Measurements from ENCODE around the gene CACNA1C. TPM values are rescaled to one million over a fixed set of nuclear protein-coding genes. Genes with fewer than 3 reads are reported as not detected.

CACNA1C gene
- total RNA-seq, 2 experiments from 2014 or later, result 0.05 to 0.08 TPM

DNA sequence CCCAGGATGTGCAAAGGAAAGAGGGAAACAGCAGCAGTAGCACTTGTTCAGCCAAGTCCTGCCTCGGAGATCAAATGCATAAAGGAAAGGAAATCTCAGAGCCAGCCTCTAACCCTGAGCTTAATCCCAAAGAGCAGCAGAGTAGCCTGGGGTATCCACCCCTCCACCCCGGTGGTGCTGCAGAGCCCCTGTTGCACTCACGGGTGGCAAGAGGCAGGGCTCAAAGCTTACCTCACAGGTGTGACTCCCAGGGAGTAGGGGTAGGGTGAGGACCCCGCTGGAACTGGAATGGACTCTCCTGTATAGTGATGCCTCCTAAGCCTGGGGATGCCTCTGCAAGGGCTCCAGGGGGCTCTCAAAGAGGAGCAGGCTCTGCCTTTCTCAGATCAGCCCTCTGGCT, 211.1 kb downstream of the CACNA1C start:
- H3K36me3 Mint-ChIP-seq (ENCODE audit: low read depth), result no peaks in the 10 kb centered on the region
- H3K27ac Mint-ChIP-seq, result no peak overlapping the region
- H3K36me3 ChIP-seq (ENCODE audit: insufficient read depth, low read length), result no peaks in the 10 kb centered on the region
- peaks cover 3% of the 10 kb centered on the region for H3K4me1 ChIP-seq (ENCODE audit: insufficient read depth, low read length)
- no peaks in the 10 kb centered on the region for H3K9me3 ChIP-seq (ENCODE audit: control insufficient read depth in 1 of 2, insufficient read depth in 1 of 2, low read length in 2 of 2)
- no peak overlapping the region for H3K4me3 Mint-ChIP-seq
- ChIA-PET POLR2A (no interaction called here), CTCF (no interaction called here)
- H3K4me1 Mint-ChIP-seq (ENCODE audit: low read depth), result peaks cover 6% of the 10 kb centered on the region
- H3K4me3 ChIP-seq (ENCODE audit: low read length), result no peak overlapping the region
- ATAC-seq (ENCODE audit: poor library complexity) (no peak), DNase-seq (no peak)
- H3K27ac ChIP-seq (ENCODE audit: low read depth in 1 of 2, low read length in 2 of 2), result no peak overlapping the region
- peaks cover 0 to 2% of the 10 kb centered on the region in 2 experiments for H3K27me3 ChIP-seq (ENCODE audit: control insufficient read depth in 1 of 2, insufficient read depth in 2 of 2, low read length in 2 of 2)
- intact Hi-C loops (cut with DNase I, micrococcal nuclease), result no loop called here
- TF ChIP-seq, protein P1, sequence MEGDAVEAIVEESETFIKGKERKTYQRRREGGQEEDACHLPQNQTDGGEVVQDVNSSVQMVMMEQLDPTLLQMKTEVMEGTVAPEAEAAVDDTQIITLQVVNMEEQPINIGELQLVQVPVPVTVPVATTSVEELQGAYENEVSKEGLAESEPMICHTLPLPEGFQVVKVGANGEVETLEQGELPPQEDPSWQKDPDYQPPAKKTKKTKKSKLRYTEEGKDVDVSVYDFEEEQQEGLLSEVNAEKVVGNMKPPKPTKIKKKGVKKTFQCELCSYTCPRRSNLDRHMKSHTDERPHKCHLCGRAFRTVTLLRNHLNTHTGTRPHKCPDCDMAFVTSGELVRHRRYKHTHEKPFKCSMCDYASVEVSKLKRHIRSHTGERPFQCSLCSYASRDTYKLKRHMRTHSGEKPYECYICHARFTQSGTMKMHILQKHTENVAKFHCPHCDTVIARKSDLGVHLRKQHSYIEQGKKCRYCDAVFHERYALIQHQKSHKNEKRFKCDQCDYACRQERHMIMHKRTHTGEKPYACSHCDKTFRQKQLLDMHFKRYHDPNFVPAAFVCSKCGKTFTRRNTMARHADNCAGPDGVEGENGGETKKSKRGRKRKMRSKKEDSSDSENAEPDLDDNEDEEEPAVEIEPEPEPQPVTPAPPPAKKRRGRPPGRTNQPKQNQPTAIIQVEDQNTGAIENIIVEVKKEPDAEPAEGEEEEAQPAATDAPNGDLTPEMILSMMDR (IDR thresholded peaks at IDR 0.05), result no peak
- no peaks in the 10 kb centered on the region for H3K9me3 Mint-ChIP-seq
- H3K27me3 Mint-ChIP-seq, result no peaks in the 10 kb centered on the region

DNA sequence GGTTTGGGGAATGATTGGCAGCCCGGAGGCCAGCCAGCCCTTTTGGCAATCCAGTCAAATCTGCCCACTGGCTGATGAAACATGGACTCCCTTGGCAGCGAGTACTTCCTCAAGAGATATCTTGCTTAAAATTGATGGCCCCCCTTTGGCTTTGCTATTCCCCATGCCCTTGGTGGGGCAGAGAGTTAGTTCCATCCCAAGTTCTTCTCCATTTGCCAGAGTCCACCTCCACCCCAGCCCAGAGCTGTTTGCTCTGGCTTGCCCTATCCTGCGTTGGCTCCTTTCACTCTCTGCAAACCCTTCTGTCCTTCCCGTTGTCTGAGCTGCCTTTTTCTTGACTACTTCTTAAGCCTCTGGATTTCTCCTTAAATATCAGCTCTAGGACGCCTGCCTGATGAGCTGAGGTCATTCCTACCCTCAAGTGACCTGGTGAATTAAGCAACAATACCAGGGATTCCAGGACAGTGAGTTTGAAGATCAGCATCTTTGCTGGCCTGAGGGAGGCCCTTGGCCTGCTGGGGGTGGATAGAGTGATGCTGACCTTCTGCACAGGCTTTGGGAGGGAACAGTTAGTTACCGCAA, 212.0 kb downstream of the CACNA1C start:
- intact Hi-C loops (cut with DNase I, micrococcal nuclease), result no loop called here
- POLR2A ChIA-PET, result no interaction called here

DNA sequence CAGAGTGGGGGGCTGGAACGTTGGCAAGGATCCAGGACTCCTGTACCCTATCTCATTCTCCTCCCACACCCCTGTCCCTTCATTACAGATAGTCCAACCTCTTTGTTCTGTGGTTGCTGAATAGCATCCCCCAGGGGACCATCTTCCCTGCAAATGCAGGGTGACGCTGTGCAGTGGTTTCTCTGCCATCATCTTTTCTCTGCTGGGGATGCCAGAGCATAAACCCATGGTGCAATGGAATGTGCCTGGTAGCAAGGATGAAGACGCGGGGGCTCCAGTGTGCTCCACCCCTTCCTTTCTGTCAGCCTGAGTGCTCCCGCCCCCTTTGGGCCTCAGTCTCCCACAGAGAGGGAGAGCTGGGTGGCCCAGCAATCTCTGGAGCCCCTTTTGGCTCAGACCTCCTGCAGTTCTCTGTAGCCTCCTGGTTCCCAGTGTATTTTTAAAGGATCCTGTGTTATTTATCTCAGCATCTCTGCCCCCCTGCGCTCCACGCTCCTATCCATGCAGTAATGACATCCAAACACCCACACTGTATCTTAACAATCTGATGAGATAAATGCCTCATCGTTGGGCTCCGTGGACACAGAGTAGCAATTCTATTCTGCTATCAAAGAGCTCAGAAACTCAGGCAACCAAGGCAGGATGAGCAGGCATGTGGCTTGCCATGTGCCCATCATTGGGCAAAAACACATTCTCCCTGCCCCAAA, 212.8 kb downstream of the CACNA1C start:
- intact Hi-C loops (cut with DNase I, micrococcal nuclease), result no loop called here
- no peak for DNase-seq
- Mint-ChIP-seq H3K4me3 (no peak overlapping the region), H3K27me3 (no peaks in the 10 kb centered on the region), H3K9me3 (no peaks in the 10 kb centered on the region), H3K27ac (no peak overlapping the region), H3K4me1 (ENCODE audit: low read depth) (no peaks in the 10 kb centered on the region), H3K36me3 (ENCODE audit: low read depth) (no peaks in the 10 kb centered on the region)
- TF ChIP-seq, protein P1 (IDR thresholded peaks at IDR 0.05), result no peak
- ChIA-PET CTCF (no interaction called here), POLR2A (no interaction called here)
- Histone ChIP-seq H3K36me3 (ENCODE audit: insufficient read depth, low read length) (no peaks in the 10 kb centered on the region), H3K4me3 (ENCODE audit: low read length) (no peak overlapping the region), H3K27me3 (ENCODE audit: control insufficient read depth in 1 of 2, insufficient read depth in 2 of 2, low read length in 2 of 2) (peaks cover 0 to 2% of the 10 kb centered on the region in 2 experiments), H3K27ac (ENCODE audit: low read depth in 1 of 2, low read length in 2 of 2) (no peak overlapping the region), H3K9me3 (ENCODE audit: control insufficient read depth in 1 of 2, insufficient read depth in 1 of 2, low read length in 2 of 2) (no peaks in the 10 kb centered on the region), H3K4me1 (ENCODE audit: insufficient read depth, low read length) (no peaks in the 10 kb centered on the region)
- ATAC-seq (ENCODE audit: poor library complexity), result no peak

More for the DNA sequence above, 212.0 kb downstream of the CACNA1C start:
- TF ChIP-seq, protein P1 (IDR thresholded peaks at IDR 0.05), result no peak
- H3K27me3 Mint-ChIP-seq, result no peaks in the 10 kb centered on the region
- Histone ChIP-seq H3K4me3 (ENCODE audit: low read length) (no peak overlapping the region), H3K9me3 (ENCODE audit: control insufficient read depth in 1 of 2, insufficient read depth in 1 of 2, low read length in 2 of 2) (no peaks in the 10 kb centered on the region), H3K36me3 (ENCODE audit: insufficient read depth, low read length) (no peaks in the 10 kb centered on the region), H3K27ac (ENCODE audit: low read depth in 1 of 2, low read length in 2 of 2) (no peak overlapping the region), H3K4me1 (ENCODE audit: insufficient read depth, low read length) (peaks cover 2% of the 10 kb centered on the region), H3K27me3 (ENCODE audit: control insufficient read depth in 1 of 2, insufficient read depth in 2 of 2, low read length in 2 of 2) (peaks cover 0 to 2% of the 10 kb centered on the region in 2 experiments)
- DNase-seq (no peak), ATAC-seq (ENCODE audit: poor library complexity) (no peak)
- H3K4me3 Mint-ChIP-seq, result no peak overlapping the region
- no peak overlapping the region for H3K27ac Mint-ChIP-seq
- H3K4me1 Mint-ChIP-seq (ENCODE audit: low read depth), result no peaks in the 10 kb centered on the region
- CTCF ChIA-PET, result no interaction called here
- H3K9me3 Mint-ChIP-seq, result no peaks in the 10 kb centered on the region
- no peaks in the 10 kb centered on the region for H3K36me3 Mint-ChIP-seq (ENCODE audit: low read depth)

Measured in CD4-positive, alpha-beta T cell (primary cell).